Activated naive CD8-positive, alpha-beta T cell treated with anti-CD3 and anti-CD28 coated beads, Interleukin-2, amount 50 U/mL, for 16 hours (primary cell): ENCODE data around the gene PRKCI.
A peak's percentile ranks its signal among the peaks of the same experiment; 100 is the strongest.
"Not testable (repeated sequence)": the region's sequence is repeated elsewhere in the genome, so short reads cannot be mapped to it uniquely, and the experiment has no call there.

Experiments
- DNase-seq: peaks from one replicate; pipeline ENCODE4 v3.0.0-alpha.2; 2020; ENCODE audit warnings: low read depth, low spot score

Gene PRKCI

GRCh38 chr3:170222647-170223541 is 670 bp downstream of the PRKCI start:
- DNase-seq, result peak; percentile 2

GRCh38 chr3:170225166-170225565 is 2.9 kb downstream of the PRKCI start:
- no peak for DNase-seq

- no peak for DNase-seq
Observed at GRCh38 chr3:170226426-170226960, 4.3 kb downstream of the PRKCI start.

GRCh38 chr3:170228093-170228766 is 6.0 kb downstream of the PRKCI start:
- DNase-seq, result no peak

- no peak for DNase-seq
Observed at GRCh38 chr3:170232266-170232665, 10.0 kb downstream of the PRKCI start.

- DNase-seq, result no peak
Observed at GRCh38 chr3:170233530-170233929, 11.3 kb downstream of the PRKCI start.

GRCh38 chr3:170240142-170240541 is 17.9 kb downstream of the PRKCI start:
- no peak for DNase-seq

GRCh38 chr3:170240671-170241070 is 18.4 kb downstream of the PRKCI start:
- DNase-seq, result no peak

GRCh38 chr3:170244576-170244975 is 22.4 kb downstream of the PRKCI start:
- DNase-seq, result no peak

GRCh38 chr3:170247875-170248274 is 25.7 kb downstream of the PRKCI start:
- DNase-seq, result no peak

- DNase-seq, result no peak
Observed at GRCh38 chr3:170256597-170256996, 34.4 kb downstream of the PRKCI start.

- no peak for DNase-seq
Observed at GRCh38 chr3:170257145-170257544, 34.9 kb downstream of the PRKCI start.

- no peak for DNase-seq
Observed at GRCh38 chr3:170258105-170258487, 35.9 kb downstream of the PRKCI start.

- no peak for DNase-seq
Observed at GRCh38 chr3:170259907-170260306, 37.7 kb downstream of the PRKCI start.

- no peak for DNase-seq
Observed at GRCh38 chr3:170267793-170268192, 45.6 kb downstream of the PRKCI start.

- DNase-seq, result not testable (repeated sequence)
Observed at GRCh38 chr3:170269673-170270254, 47.5 kb downstream of the PRKCI start.

GRCh38 chr3:170270282-170270881 is 48.2 kb downstream of the PRKCI start:
- DNase-seq, result no peak

GRCh38 chr3:170274641-170275040 is 52.4 kb downstream of the PRKCI start:
- no peak for DNase-seq

- no peak for DNase-seq
Observed at GRCh38 chr3:170275832-170276231, 53.6 kb downstream of the PRKCI start.

GRCh38 chr3:170277311-170277710 is 55.1 kb downstream of the PRKCI start:
- DNase-seq, result not testable (repeated sequence)

- DNase-seq, result no peak
Observed at GRCh38 chr3:170277833-170278580, 55.8 kb downstream of the PRKCI start.
